Left lung (tissue), 10 donors: Measurements from ENCODE around the gene GPR139. TPM values are rescaled to one million over a fixed set of nuclear protein-coding genes. Genes with fewer than 3 reads are reported as not detected.

Experiments used
- ATAC-seq: fragments of 200-7000 bp; cut with Tn5 transposase; one replicate; pipeline ENCODE4 v1.9.1; 2020; ENCODE audit warnings: moderate library complexity
- DNase-seq, 4 donors: peaks; one replicate each; pipeline ENCODE4 v3.0.0-alpha.2; 2013 to 2020
- H3K27ac ChIP-seq, 2 donors: fragments of 200-600 bp; sonication (generic) in 1 of 2; one replicate each; pipeline versions ENCODE4 v1.5.0 to v1.8.0; 2020 to 2021
- H3K27me3 ChIP-seq, 2 donors: fragments of 200-600 bp; sonication (generic) in 1 of 2; one replicate each; pipeline versions ENCODE4 v1.5.0 to v1.8.0; 2020 to 2021
- H3K36me3 ChIP-seq, 2 donors: fragments of 200-600 bp; sonication (generic) in 1 of 2; one replicate each; pipeline versions ENCODE4 v1.5.0 to v1.8.0; 2020 to 2021
- H3K4me1 ChIP-seq, 2 donors: fragments of 200-600 bp; one replicate each; pipeline ENCODE4 v1.8.0; 2021
- H3K4me3 ChIP-seq, 2 donors: fragments of 200-600 bp; sonication (generic) in 1 of 2; one replicate each; pipeline versions ENCODE4 v1.5.0 to v1.8.0; 2020 to 2021; ENCODE audit warnings: mild to moderate bottlenecking in 1 of 2
- H3K9me3 ChIP-seq, 2 donors: fragments of 200-600 bp; sonication (generic) in 1 of 2; one replicate each; pipeline versions ENCODE4 v1.5.0 to v1.8.0; 2020 to 2021
- CTCF ChIP-seq, 2 donors: fragments of 200-600 bp; sonication (generic) in 1 of 2; IDR thresholded peaks; one replicate each; pipeline versions ENCODE4 v1.5.0 to v1.8.0; 2021; ENCODE audit warnings: antibody characterized with exemption in 2 of 2
- intact Hi-C, 2 donors: fragments of 100-400 bp; cut with DNase I; formaldehyde crosslinking; loops; one replicate each; pipeline versions ENCODE4 v1.11.2 to v1.14.2; 2022
- polyA plus RNA-seq, 6 donors: library from polyadenylated mRNA; unstranded; fragments of 120-200 nt; gene quantifications; one replicate each; pipeline ENCODE4 v1.2.1, GENCODE V29; 2013; ENCODE audit not compliant: insufficient read length in 6 of 6
- total RNA-seq, 2 donors: library from RNA; stranded (reverse); fragmentation: NEBNext Ultra II Directional; extraction: Animal tissue kit (Norgen Biotek cat#: 25700); gene quantifications; one replicate each; pipeline ENCODE4 v1.2.1, GENCODE V29; 2021
- donor health status: DM: no; HTN: yes; CAD: no.
- donor health status: DM: no; HTN: no; CAD: no.

GPR139 gene
- total and polyA plus RNA-seq, 8 donors: not detected

- DNase-seq (no peak), ATAC-seq (no peak)
- Histone ChIP-seq H3K27me3 (peaks cover 10 to 74% of the 10 kb centered on the region in 2 donors), H3K36me3 (no peaks in the 10 kb centered on the region), H3K4me3 (no peak overlapping the region), H3K4me1 (no peaks in the 10 kb centered on the region), H3K27ac (no peak overlapping the region), H3K9me3 (peaks cover 0 to 9% of the 10 kb centered on the region in 2 donors)
- intact Hi-C loops: no loop called here
- no peak for TF ChIP-seq CTCF (IDR thresholded peaks at IDR 0.05)
Observed at GRCh38 chr16:20072874-20073202, 852 bp downstream of the GPR139 start.

GRCh38 chr16:20072146-20072873, 1.4 kb downstream of the GPR139 start:
- intact Hi-C loops: no loop called here
- Histone ChIP-seq H3K4me1 (no peaks in the 10 kb centered on the region), H3K4me3 (no peak overlapping the region), H3K36me3 (no peaks in the 10 kb centered on the region), H3K9me3 (peaks cover 0 to 10% of the 10 kb centered on the region in 2 donors), H3K27me3 (peaks cover 10 to 69% of the 10 kb centered on the region in 2 donors), H3K27ac (no peak overlapping the region)
- no peak for DNase-seq
- ATAC-seq: no peak
- TF ChIP-seq CTCF (IDR thresholded peaks at IDR 0.05): no peak

- TF ChIP-seq CTCF (IDR thresholded peaks at IDR 0.05): no peak
- peaks cover 0 to 10% of the 10 kb centered on the region in 2 donors for H3K9me3 ChIP-seq
- H3K27ac ChIP-seq: no peak overlapping the region
- no peak overlapping the region for H3K4me3 ChIP-seq
- ATAC-seq (no peak), DNase-seq (no peak)
- H3K36me3 ChIP-seq: no peaks in the 10 kb centered on the region
- no peaks in the 10 kb centered on the region for H3K4me1 ChIP-seq
- intact Hi-C loops: no loop called here
- H3K27me3 ChIP-seq: peaks cover 0 to under 1% of the 10 kb centered on the region in 2 donors
Observed at GRCh38 chr16:20064931-20065330, 8.8 kb downstream of the GPR139 start.

GRCh38 chr16:20064520-20064919, 9.2 kb downstream of the GPR139 start:
- no peaks in the 10 kb centered on the region for H3K4me1 ChIP-seq
- H3K36me3 ChIP-seq: no peaks in the 10 kb centered on the region
- no peak for TF ChIP-seq CTCF (IDR thresholded peaks at IDR 0.05)
- no peak for ATAC-seq
- no peak for DNase-seq
- H3K27me3 ChIP-seq: peaks cover 0 to 4% of the 10 kb centered on the region in 2 donors
- peaks cover 0 to 10% of the 10 kb centered on the region in 2 donors for H3K9me3 ChIP-seq
- no peak overlapping the region for H3K4me3 ChIP-seq
- H3K27ac ChIP-seq: no peak overlapping the region
- intact Hi-C loops: no loop called here

- no peak for ATAC-seq
Observed at GRCh38 chr16:20061132-20061531, 12.6 kb downstream of the GPR139 start.

More at GRCh38 chr16:20061132-20061531, 12.6 kb downstream of the GPR139 start:
- no peaks in the 10 kb centered on the region for H3K36me3 ChIP-seq
- intact Hi-C loops: no loop called here
- no peak for TF ChIP-seq CTCF (IDR thresholded peaks at IDR 0.05)
- H3K9me3 ChIP-seq: no peaks in the 10 kb centered on the region
- peaks cover 0 to 9% of the 10 kb centered on the region in 2 donors for H3K27me3 ChIP-seq
- DNase-seq: no peak
- no peak overlapping the region for H3K27ac ChIP-seq
- no peak overlapping the region for H3K4me3 ChIP-seq
- H3K4me1 ChIP-seq: no peaks in the 10 kb centered on the region
